Measurements from ENCODE around the gene TAS2R30. TPM values are rescaled to one million over a fixed set of nuclear protein-coding genes. Genes with fewer than 3 reads are reported as not detected.

TAS2R30 gene
- total RNA-seq, 1 donor from 2014 or later: 2.6 TPM

- no peak for TF ChIP-seq CTCF (IDR thresholded peaks at IDR 0.05)
- no peak overlapping the region for H3K4me3 Mint-ChIP-seq (ENCODE audit: unreplicated experiment)
- peaks cover 24% of the 10 kb centered on the region for H3K36me3 Mint-ChIP-seq (ENCODE audit: unreplicated experiment)
- H3K27me3 Mint-ChIP-seq (ENCODE audit: unreplicated experiment): no peaks in the 10 kb centered on the region
- no peak for DNase-seq (ENCODE audit: extremely low spot score, unreplicated experiment)
- no peak overlapping the region for H3K27ac Mint-ChIP-seq (ENCODE audit: unreplicated experiment)
- peaks cover 12% of the 10 kb centered on the region for H3K9me3 Mint-ChIP-seq (ENCODE audit: unreplicated experiment)
- H3K4me1 Mint-ChIP-seq (ENCODE audit: unreplicated experiment): no peaks in the 10 kb centered on the region
Measured at GRCh38 chr12:11147420-11147819, 13.0 kb upstream of the TAS2R30 start.

- DNase-seq (ENCODE audit: extremely low spot score, unreplicated experiment): no peak
- no peaks in the 10 kb centered on the region for H3K4me1 Mint-ChIP-seq (ENCODE audit: unreplicated experiment)
- H3K9me3 Mint-ChIP-seq (ENCODE audit: unreplicated experiment): peaks cover 18% of the 10 kb centered on the region
- TF ChIP-seq CTCF (IDR thresholded peaks at IDR 0.05): no peak
- no peak overlapping the region for H3K4me3 Mint-ChIP-seq (ENCODE audit: unreplicated experiment)
- H3K27me3 Mint-ChIP-seq (ENCODE audit: unreplicated experiment): no peaks in the 10 kb centered on the region
- H3K27ac Mint-ChIP-seq (ENCODE audit: unreplicated experiment): no peak overlapping the region
- H3K36me3 Mint-ChIP-seq (ENCODE audit: unreplicated experiment): peaks cover 19% of the 10 kb centered on the region
Measured at GRCh38 chr12:11144297-11144696, 9.9 kb upstream of the TAS2R30 start.

- H3K4me1 Mint-ChIP-seq (ENCODE audit: unreplicated experiment): no peaks in the 10 kb centered on the region
- H3K27ac Mint-ChIP-seq (ENCODE audit: unreplicated experiment): no peak overlapping the region
- no peak for DNase-seq (ENCODE audit: extremely low spot score, unreplicated experiment)
- no peak overlapping the region for H3K4me3 Mint-ChIP-seq (ENCODE audit: unreplicated experiment)
- H3K9me3 Mint-ChIP-seq (ENCODE audit: unreplicated experiment): peaks cover 18% of the 10 kb centered on the region
- TF ChIP-seq CTCF (IDR thresholded peaks at IDR 0.05): no peak
- peaks cover 18% of the 10 kb centered on the region for H3K36me3 Mint-ChIP-seq (ENCODE audit: unreplicated experiment)
- no peaks in the 10 kb centered on the region for H3K27me3 Mint-ChIP-seq (ENCODE audit: unreplicated experiment)
Measured at GRCh38 chr12:11143352-11143751, 8.9 kb upstream of the TAS2R30 start.

DNA sequence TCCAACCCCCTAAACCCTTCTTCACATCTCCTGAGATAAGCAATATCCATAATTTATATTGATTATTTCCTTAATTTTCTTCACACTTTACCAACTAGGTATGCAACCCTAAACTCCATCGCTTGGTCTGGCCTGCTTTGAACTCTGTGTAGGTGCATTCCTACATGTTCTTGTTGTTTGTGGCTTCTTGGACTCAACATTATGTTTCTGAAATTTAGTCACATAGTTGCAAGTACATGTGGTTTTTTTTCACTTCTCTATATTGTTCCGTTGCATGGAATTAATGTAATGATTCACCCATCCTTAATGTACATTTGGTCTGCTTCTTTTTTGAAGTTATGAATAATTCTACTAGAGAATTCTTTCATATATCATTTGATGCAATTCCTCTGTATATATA lies 1.6 kb upstream of the TAS2R30 start:
- H3K9me3 Mint-ChIP-seq (ENCODE audit: unreplicated experiment): no peaks in the 10 kb centered on the region
- no peak overlapping the region for H3K4me3 Mint-ChIP-seq (ENCODE audit: unreplicated experiment)
- H3K4me1 Mint-ChIP-seq (ENCODE audit: unreplicated experiment): no peaks in the 10 kb centered on the region
- H3K27me3 Mint-ChIP-seq (ENCODE audit: unreplicated experiment): no peaks in the 10 kb centered on the region
- peaks cover 1% of the 10 kb centered on the region for H3K36me3 Mint-ChIP-seq (ENCODE audit: unreplicated experiment)
- H3K27ac Mint-ChIP-seq (ENCODE audit: unreplicated experiment): no peak overlapping the region
- no peak for DNase-seq (ENCODE audit: extremely low spot score, unreplicated experiment)
- no peak for TF ChIP-seq CTCF (IDR thresholded peaks at IDR 0.05)

DNA sequence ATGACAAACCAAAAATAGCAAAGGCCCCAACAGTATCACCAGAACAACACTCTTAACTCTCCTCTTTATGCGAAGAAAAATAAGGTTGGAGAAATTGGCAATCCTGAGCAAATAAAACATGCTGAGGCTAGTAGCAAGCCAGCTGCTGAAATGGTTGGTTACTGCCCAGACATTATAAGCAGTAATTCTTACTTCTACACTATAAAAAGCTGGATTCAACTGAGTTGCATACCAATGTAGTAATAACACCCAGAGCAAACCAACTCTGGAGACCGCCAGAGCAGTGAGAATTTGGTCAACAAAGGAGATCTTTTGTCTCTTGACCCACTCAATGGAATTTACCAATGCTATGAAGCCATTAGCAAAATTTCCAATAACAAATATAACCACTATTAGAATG lies 628 bp downstream of the TAS2R30 start:
- Mint-ChIP-seq H3K4me1 (ENCODE audit: unreplicated experiment) (no peaks in the 10 kb centered on the region), H3K27ac (ENCODE audit: unreplicated experiment) (no peak overlapping the region), H3K9me3 (ENCODE audit: unreplicated experiment) (no peaks in the 10 kb centered on the region), H3K4me3 (ENCODE audit: unreplicated experiment) (no peak overlapping the region), H3K27me3 (ENCODE audit: unreplicated experiment) (no peaks in the 10 kb centered on the region), H3K36me3 (ENCODE audit: unreplicated experiment) (no peaks in the 10 kb centered on the region)
- DNase-seq (ENCODE audit: extremely low spot score, unreplicated experiment): no peak
- no peak for TF ChIP-seq CTCF (IDR thresholded peaks at IDR 0.05)

Measured in osteocyte (in vitro differentiated cells).